SU-DHL-6 (cell line): Measurements from ENCODE around the gene GPAM.

Experiments
- EZH2phosphoT487 ChIP-seq: fragments of 200-600 bp; sonication (generic), shearing (Covaris generic); conservative IDR thresholded peaks from 2 replicates; pipeline ENCODE4 v1.6.1; 2018; ENCODE audit warnings: mild to moderate bottlenecking, antibody characterized with exemption, low read length, moderate library complexity, mixed read lengths
- TF ChIP-seq, protein P1 (sequence below): fragments of 200-600 bp; sonication (generic); IDR thresholded peaks from one replicate; pipeline ENCODE4 v1.5.1; 2017; ENCODE audit warnings: antibody characterized with exemption, mild to moderate bottlenecking, low read length, moderate library complexity; ENCODE audit not compliant: insufficient read depth, poor library complexity, severe bottlenecking

DNA sequence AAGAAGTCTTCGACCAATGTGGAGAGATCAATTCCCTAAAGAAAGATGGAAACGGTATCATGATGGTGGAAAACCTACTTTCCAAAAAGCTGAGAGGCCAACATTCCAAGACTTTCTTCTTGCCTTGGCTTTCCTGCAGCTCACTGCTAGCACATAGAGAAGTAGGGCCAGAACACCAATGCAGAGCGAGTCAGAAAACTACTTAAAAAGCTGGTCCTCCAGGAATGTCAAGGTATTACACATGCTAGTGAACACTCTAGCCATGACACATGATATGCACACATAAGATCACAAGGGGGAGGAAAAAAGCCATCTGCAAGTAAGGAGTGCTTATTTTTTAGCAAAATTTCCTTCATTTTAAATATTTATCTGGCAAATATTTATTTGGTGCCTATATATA is 22.7 kb downstream of the GPAM start:
- TF ChIP-seq, protein P1, sequence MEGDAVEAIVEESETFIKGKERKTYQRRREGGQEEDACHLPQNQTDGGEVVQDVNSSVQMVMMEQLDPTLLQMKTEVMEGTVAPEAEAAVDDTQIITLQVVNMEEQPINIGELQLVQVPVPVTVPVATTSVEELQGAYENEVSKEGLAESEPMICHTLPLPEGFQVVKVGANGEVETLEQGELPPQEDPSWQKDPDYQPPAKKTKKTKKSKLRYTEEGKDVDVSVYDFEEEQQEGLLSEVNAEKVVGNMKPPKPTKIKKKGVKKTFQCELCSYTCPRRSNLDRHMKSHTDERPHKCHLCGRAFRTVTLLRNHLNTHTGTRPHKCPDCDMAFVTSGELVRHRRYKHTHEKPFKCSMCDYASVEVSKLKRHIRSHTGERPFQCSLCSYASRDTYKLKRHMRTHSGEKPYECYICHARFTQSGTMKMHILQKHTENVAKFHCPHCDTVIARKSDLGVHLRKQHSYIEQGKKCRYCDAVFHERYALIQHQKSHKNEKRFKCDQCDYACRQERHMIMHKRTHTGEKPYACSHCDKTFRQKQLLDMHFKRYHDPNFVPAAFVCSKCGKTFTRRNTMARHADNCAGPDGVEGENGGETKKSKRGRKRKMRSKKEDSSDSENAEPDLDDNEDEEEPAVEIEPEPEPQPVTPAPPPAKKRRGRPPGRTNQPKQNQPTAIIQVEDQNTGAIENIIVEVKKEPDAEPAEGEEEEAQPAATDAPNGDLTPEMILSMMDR = no peak
- TF ChIP-seq EZH2phosphoT487 = no peak
